A549 treated with AZD9567 at 1 μM for 4 hours (cell line): ENCODE measurements around the gene GSX1. TPM values are rescaled to one million over a fixed set of nuclear protein-coding genes. Genes with fewer than 3 reads are reported as not detected.

Experiments
- total RNA-seq: library from RNA; stranded (reverse); fragments of 200-300 nt; extraction: Qiagen RNA extraction; gene quantifications from 5 replicates; pipeline ENCODE4 v1.2.3, GENCODE V29; 2022; ENCODE audit not compliant: insufficient read depth

Gene GSX1
- total RNA-seq = not detected in 5 replicates

DNA sequence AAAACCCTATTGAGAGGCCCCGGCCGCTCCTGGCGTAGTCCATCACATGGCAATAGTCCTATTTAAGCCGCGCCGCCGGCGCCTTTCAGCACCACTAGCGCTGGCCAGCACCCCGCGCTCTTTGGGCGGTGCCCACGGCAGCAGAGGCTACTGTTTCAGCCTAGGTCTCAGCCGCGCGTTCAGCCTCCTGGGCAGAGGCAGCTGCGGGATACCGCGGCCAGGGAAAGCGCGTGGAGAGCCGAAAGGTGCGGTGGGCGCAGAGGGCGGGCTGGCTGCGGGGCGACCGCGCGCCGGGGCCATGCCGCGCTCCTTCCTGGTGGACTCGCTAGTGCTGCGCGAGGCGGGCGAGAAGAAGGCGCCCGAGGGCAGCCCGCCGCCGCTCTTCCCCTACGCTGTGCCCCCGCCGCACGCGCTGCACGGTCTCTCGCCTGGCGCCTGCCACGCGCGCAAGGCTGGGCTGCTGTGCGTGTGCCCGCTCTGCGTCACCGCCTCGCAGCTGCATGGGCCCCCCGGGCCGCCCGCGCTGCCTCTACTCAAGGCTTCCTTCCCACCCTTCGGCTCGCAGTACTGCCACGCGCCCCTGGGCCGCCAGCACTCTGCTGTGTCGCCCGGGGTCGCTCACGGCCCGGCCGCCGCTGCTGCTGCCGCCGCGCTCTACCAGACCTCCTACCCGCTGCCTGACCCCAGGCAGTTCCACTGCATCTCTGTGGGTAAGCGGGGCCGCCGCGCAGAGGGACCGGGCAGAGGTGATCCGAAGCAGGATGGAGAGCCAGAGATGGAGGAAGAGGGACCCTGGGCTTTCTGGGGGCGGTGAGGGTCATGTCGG is at the start of gene GSX1:
Gene GSX1 (plus strand): TSS at position 91 of the 826 bp plus-strand sequence. CDS start 208 bp downstream, at position 299.

Other genes starting within 250 kb of the GSX1 start
- 3.3 to 4.4 TPM (median 4.1 TPM) in 5 replicates for gene LNX2, start 172.0 kb upstream of the GSX1 start, total RNA-seq
- gene POLR1D, start 170.6 kb upstream of the GSX1 start, total RNA-seq = 140 to 152 TPM (median 150 TPM) in 5 replicates
- gene PDX1, start 127.5 kb downstream of the GSX1 start, total RNA-seq = 0.03 to 1.1 TPM (median 0.09 TPM) in 5 replicates
- gene CDX2, start 176.8 kb downstream of the GSX1 start, total RNA-seq = 0.62 to 1.0 TPM (median 0.88 TPM) in 5 replicates
- not detected in 5 replicates for gene URAD, start 196.2 kb downstream of the GSX1 start, total RNA-seq